ENCODE measurements around the gene PCDH9. TPM values are rescaled to one million over a fixed set of nuclear protein-coding genes. Genes with fewer than 3 reads are reported as not detected.

The PCDH9 gene
- total RNA-seq, 1 experiment from 2014 or later, result 0.11 TPM

DNA sequence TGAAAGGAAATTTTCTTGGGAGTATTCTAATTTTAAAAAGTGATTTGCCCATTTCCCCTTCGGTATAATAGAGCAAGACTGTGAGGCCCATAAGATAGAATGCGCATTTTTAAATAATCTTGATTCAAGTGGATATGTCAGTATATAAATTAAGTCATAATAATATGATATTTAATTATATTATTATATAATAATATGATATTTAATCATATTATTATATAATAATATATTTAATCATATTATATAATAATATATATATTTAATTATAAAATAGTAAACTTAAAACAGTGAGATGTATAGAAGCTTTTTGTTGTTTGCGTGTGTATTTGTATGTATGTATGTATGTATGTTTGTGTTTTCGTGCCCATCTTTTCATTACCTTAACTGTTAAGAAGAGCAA lies 682.5 kb downstream of the PCDH9 start:
- Histone ChIP-seq H3K4me3 (ENCODE audit: low read depth, low read length) (no peak overlapping the region), H3K4me1 (no peaks in the 10 kb centered on the region), H3K27me3 (replicated peaks; ENCODE audit: control insufficient read depth, insufficient read depth, low read length) (no peaks in the 10 kb centered on the region), H3K36me3 (ENCODE audit: control insufficient read depth, insufficient read depth, low read length) (no peaks in the 10 kb centered on the region), H3K9me3 (no peaks in the 10 kb centered on the region)
- no peaks in the 10 kb centered on the region for H3K36me3 Mint-ChIP-seq (ENCODE audit: insufficient read depth, unreplicated experiment)
- H3K4me3 Mint-ChIP-seq (ENCODE audit: unreplicated experiment), result no peak overlapping the region
- H3K4me1 Mint-ChIP-seq (ENCODE audit: low read depth, unreplicated experiment), result no peaks in the 10 kb centered on the region
- DNase-seq, result no peak
- intact Hi-C loops (cut with micrococcal nuclease; ENCODE audit: unreplicated experiment), result no loop called here
- CTCF ChIA-PET, result no interaction called here
- no TSS peak for BruUV-seq (replicated peaks)
- no peaks in the 10 kb centered on the region for H3K9me3 Mint-ChIP-seq (ENCODE audit: unreplicated experiment)
- POLR2A ChIA-PET, result no interaction called here
- no peak overlapping the region for H3K27ac Mint-ChIP-seq (ENCODE audit: unreplicated experiment)
- TF ChIP-seq, protein P1, sequence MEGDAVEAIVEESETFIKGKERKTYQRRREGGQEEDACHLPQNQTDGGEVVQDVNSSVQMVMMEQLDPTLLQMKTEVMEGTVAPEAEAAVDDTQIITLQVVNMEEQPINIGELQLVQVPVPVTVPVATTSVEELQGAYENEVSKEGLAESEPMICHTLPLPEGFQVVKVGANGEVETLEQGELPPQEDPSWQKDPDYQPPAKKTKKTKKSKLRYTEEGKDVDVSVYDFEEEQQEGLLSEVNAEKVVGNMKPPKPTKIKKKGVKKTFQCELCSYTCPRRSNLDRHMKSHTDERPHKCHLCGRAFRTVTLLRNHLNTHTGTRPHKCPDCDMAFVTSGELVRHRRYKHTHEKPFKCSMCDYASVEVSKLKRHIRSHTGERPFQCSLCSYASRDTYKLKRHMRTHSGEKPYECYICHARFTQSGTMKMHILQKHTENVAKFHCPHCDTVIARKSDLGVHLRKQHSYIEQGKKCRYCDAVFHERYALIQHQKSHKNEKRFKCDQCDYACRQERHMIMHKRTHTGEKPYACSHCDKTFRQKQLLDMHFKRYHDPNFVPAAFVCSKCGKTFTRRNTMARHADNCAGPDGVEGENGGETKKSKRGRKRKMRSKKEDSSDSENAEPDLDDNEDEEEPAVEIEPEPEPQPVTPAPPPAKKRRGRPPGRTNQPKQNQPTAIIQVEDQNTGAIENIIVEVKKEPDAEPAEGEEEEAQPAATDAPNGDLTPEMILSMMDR (IDR thresholded peaks at IDR 0.05; ENCODE audit: insufficient read depth in 1 of 2, low read depth in 1 of 2, low read length in 1 of 2, severe bottlenecking in 1 of 2, unreplicated experiment in 1 of 2), result no peak
- no peaks in the 10 kb centered on the region for H3K27me3 Mint-ChIP-seq (ENCODE audit: insufficient read depth, unreplicated experiment)

GRCh38 chr13:66546534-66547379 lies 683.4 kb downstream of the PCDH9 start:
- H3K9me3 Mint-ChIP-seq (ENCODE audit: unreplicated experiment), result no peaks in the 10 kb centered on the region
- H3K9me3 ChIP-seq, result no peaks in the 10 kb centered on the region
- ChIA-PET POLR2A (no interaction called here), CTCF (no interaction called here)
- H3K4me3 ChIP-seq (ENCODE audit: low read depth, low read length), result no peak overlapping the region
- H3K36me3 Mint-ChIP-seq (ENCODE audit: insufficient read depth, unreplicated experiment), result no peaks in the 10 kb centered on the region
- intact Hi-C loops (cut with micrococcal nuclease; ENCODE audit: unreplicated experiment), result no loop called here
- no peak overlapping the region for H3K27ac Mint-ChIP-seq (ENCODE audit: unreplicated experiment)
- no peaks in the 10 kb centered on the region for H3K27me3 ChIP-seq (replicated peaks; ENCODE audit: control insufficient read depth, insufficient read depth, low read length)
- H3K4me3 Mint-ChIP-seq (ENCODE audit: unreplicated experiment), result no peak overlapping the region
- H3K4me1 Mint-ChIP-seq (ENCODE audit: low read depth, unreplicated experiment), result no peaks in the 10 kb centered on the region
- DNase-seq, result no peak
- TF ChIP-seq, protein P1 (IDR thresholded peaks at IDR 0.05; ENCODE audit: insufficient read depth in 1 of 2, low read depth in 1 of 2, low read length in 1 of 2, severe bottlenecking in 1 of 2, unreplicated experiment in 1 of 2), result no peak
- H3K4me1 ChIP-seq, result no peaks in the 10 kb centered on the region
- BruUV-seq (replicated peaks), result no TSS peak
- no peaks in the 10 kb centered on the region for H3K27me3 Mint-ChIP-seq (ENCODE audit: insufficient read depth, unreplicated experiment)
- no peaks in the 10 kb centered on the region for H3K36me3 ChIP-seq (ENCODE audit: control insufficient read depth, insufficient read depth, low read length)

DNA sequence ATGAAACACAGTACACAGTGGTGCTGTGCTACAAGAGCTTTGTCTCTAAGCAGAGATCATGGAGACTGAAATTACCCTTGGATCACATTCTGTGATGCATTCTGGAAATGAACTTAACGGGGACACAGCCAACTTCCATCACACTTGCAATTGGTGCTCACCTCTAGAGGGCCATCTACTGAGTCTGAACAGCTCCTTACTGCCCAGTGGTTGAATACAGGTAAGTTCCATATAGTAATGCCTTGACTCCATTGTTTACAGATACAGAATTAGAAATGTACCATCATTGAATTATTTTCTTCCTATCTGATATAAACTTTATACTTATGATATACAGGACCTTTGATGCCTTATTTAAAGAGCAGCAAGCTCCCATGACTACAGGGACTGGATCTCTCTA lies 686.4 kb downstream of the PCDH9 start:
- Histone ChIP-seq H3K27me3 (replicated peaks; ENCODE audit: control insufficient read depth, insufficient read depth, low read length) (no peaks in the 10 kb centered on the region), H3K4me3 (ENCODE audit: low read depth, low read length) (no peak overlapping the region), H3K36me3 (ENCODE audit: control insufficient read depth, insufficient read depth, low read length) (no peaks in the 10 kb centered on the region), H3K4me1 (no peaks in the 10 kb centered on the region), H3K9me3 (no peaks in the 10 kb centered on the region)
- ChIA-PET POLR2A (no interaction called here), CTCF (interaction anchor here (1.1 kb wide), 1 partner anchor 694 kb away, joined by 3 read pairs; no protein-coding TSS in a partner anchor)
- TF ChIP-seq, protein P1 (IDR thresholded peaks at IDR 0.05; ENCODE audit: insufficient read depth in 1 of 2, low read depth in 1 of 2, low read length in 1 of 2, severe bottlenecking in 1 of 2, unreplicated experiment in 1 of 2), result peak; percentile 30 to 50
- BruUV-seq (replicated peaks), result no TSS peak
- H3K36me3 Mint-ChIP-seq (ENCODE audit: insufficient read depth, unreplicated experiment), result no peaks in the 10 kb centered on the region
- DNase-seq, result peak in 1 of 2 experiments; percentile 14
- no peak overlapping the region for H3K4me3 Mint-ChIP-seq (ENCODE audit: unreplicated experiment)
- intact Hi-C loops (cut with micrococcal nuclease; ENCODE audit: unreplicated experiment), result loop anchor here (5.0 kb wide), 1 partner anchor 679 kb away; no protein-coding TSS in a partner anchor
- H3K4me1 Mint-ChIP-seq (ENCODE audit: low read depth, unreplicated experiment), result no peaks in the 10 kb centered on the region
- H3K27ac Mint-ChIP-seq (ENCODE audit: unreplicated experiment), result no peak overlapping the region
- H3K27me3 Mint-ChIP-seq (ENCODE audit: insufficient read depth, unreplicated experiment), result no peaks in the 10 kb centered on the region
- no peaks in the 10 kb centered on the region for H3K9me3 Mint-ChIP-seq (ENCODE audit: unreplicated experiment)

Measured in Caco-2 (cell line).